Measurements from ENCODE around the gene HOXA7. TPM values are rescaled to one million over a fixed set of nuclear protein-coding genes. Genes with fewer than 3 reads are reported as not detected.

Gene HOXA7
- polyA plus RNA-seq, 1 donor: 2.3 TPM

GRCh38 chr7:27169658-27170425 is 13.4 kb upstream of the HOXA7 start:
- Histone ChIP-seq H3K4me1 (ENCODE audit: control insufficient read depth, insufficient read depth, low read length) (peaks cover 3% of the 10 kb centered on the region), H3K36me3 (ENCODE audit: control insufficient read depth, insufficient read depth, low read length) (no peaks in the 10 kb centered on the region), H3K4me3 (ENCODE audit: low read length) (peak overlapping the region; percentile 43), H3K9me3 (ENCODE audit: control insufficient read depth, low read depth, low read length) (peaks cover 49% of the 10 kb centered on the region), H3K27me3 (ENCODE audit: control insufficient read depth, insufficient read depth, low read length) (peaks cover 94% of the 10 kb centered on the region), H3K27ac (ENCODE audit: low read length) (peak overlapping the region; percentile 38)
- no peak for DNase-seq
- WGBS (ENCODE audit: insufficient coverage, low lambda C conversion rate): no CpG with 5 or more reads among the region's 46 CpGs

- Histone ChIP-seq H3K27me3 (ENCODE audit: control insufficient read depth, insufficient read depth, low read length) (peaks cover 95% of the 10 kb centered on the region), H3K4me1 (ENCODE audit: control insufficient read depth, insufficient read depth, low read length) (peaks cover 3% of the 10 kb centered on the region), H3K9me3 (ENCODE audit: control insufficient read depth, low read depth, low read length) (peaks cover 52% of the 10 kb centered on the region), H3K27ac (ENCODE audit: low read length) (peak overlapping the region; percentile 49), H3K36me3 (ENCODE audit: control insufficient read depth, insufficient read depth, low read length) (no peaks in the 10 kb centered on the region), H3K4me3 (ENCODE audit: low read length) (peak overlapping the region; percentile 43)
- 42% methylated on average over 3 of the region's 25 CpGs for WGBS (ENCODE audit: insufficient coverage, low lambda C conversion rate)
- no peak for DNase-seq
Observed at GRCh38 chr7:27168265-27168947, 11.9 kb upstream of the HOXA7 start.

GRCh38 chr7:27167916-27168264 is 11.4 kb upstream of the HOXA7 start:
- Histone ChIP-seq H3K27ac (ENCODE audit: low read length) (peak overlapping the region; percentile 49), H3K27me3 (ENCODE audit: control insufficient read depth, insufficient read depth, low read length) (peaks cover 95% of the 10 kb centered on the region), H3K4me3 (ENCODE audit: low read length) (peak overlapping the region; percentile 43), H3K9me3 (ENCODE audit: control insufficient read depth, low read depth, low read length) (peaks cover 48% of the 10 kb centered on the region), H3K4me1 (ENCODE audit: control insufficient read depth, insufficient read depth, low read length) (peaks cover under 1% of the 10 kb centered on the region), H3K36me3 (ENCODE audit: control insufficient read depth, insufficient read depth, low read length) (no peaks in the 10 kb centered on the region)
- no CpG with 5 or more reads among the region's 4 CpGs for WGBS (ENCODE audit: insufficient coverage, low lambda C conversion rate)
- no peak for DNase-seq

- H3K27ac ChIP-seq (ENCODE audit: low read length): peak overlapping the region; percentile 14
- H3K4me3 ChIP-seq (ENCODE audit: low read length): peak overlapping the region; percentile 43
- WGBS (ENCODE audit: insufficient coverage, low lambda C conversion rate): no CpG with 5 or more reads among the region's 50 CpGs
- peaks cover 46% of the 10 kb centered on the region for H3K9me3 ChIP-seq (ENCODE audit: control insufficient read depth, low read depth, low read length)
- no peak for DNase-seq
- no peaks in the 10 kb centered on the region for H3K36me3 ChIP-seq (ENCODE audit: control insufficient read depth, insufficient read depth, low read length)
- peaks cover 93% of the 10 kb centered on the region for H3K27me3 ChIP-seq (ENCODE audit: control insufficient read depth, insufficient read depth, low read length)
- no peaks in the 10 kb centered on the region for H3K4me1 ChIP-seq (ENCODE audit: control insufficient read depth, insufficient read depth, low read length)
Observed at GRCh38 chr7:27166531-27167505, 10.3 kb upstream of the HOXA7 start.

- peak overlapping the region; percentile 43 for H3K4me3 ChIP-seq (ENCODE audit: low read length)
- peaks cover 91% of the 10 kb centered on the region for H3K27me3 ChIP-seq (ENCODE audit: control insufficient read depth, insufficient read depth, low read length)
- peaks cover 3% of the 10 kb centered on the region for H3K4me1 ChIP-seq (ENCODE audit: control insufficient read depth, insufficient read depth, low read length)
- H3K9me3 ChIP-seq (ENCODE audit: control insufficient read depth, low read depth, low read length): peaks cover 46% of the 10 kb centered on the region
- no CpG with 5 or more reads among the region's 46 CpGs for WGBS (ENCODE audit: insufficient coverage, low lambda C conversion rate)
- peak overlapping the region; percentile 14 for H3K27ac ChIP-seq (ENCODE audit: low read length)
- no peak for DNase-seq
- H3K36me3 ChIP-seq (ENCODE audit: control insufficient read depth, insufficient read depth, low read length): no peaks in the 10 kb centered on the region
Observed at GRCh38 chr7:27165996-27166530, 9.6 kb upstream of the HOXA7 start.

GRCh38 chr7:27165089-27165995 is 8.9 kb upstream of the HOXA7 start, which contains the start of gene HOXA9:
Gene HOXA9 (minus strand): TSS chr7:27165537. CDS start chr7:27165457, 80 bp downstream.
- H3K27ac ChIP-seq (ENCODE audit: low read length): peak within 1 kb of the TSS; percentile 14
- DNase-seq: no peak
- H3K4me1 ChIP-seq (ENCODE audit: control insufficient read depth, insufficient read depth, low read length): peaks cover 5% of the 10 kb centered on the region
- peak within 1 kb of the TSS; percentile 43 for H3K4me3 ChIP-seq (ENCODE audit: low read length)
- 12% methylated on average over 4 of the region's 82 CpGs for WGBS (ENCODE audit: insufficient coverage, low lambda C conversion rate)
- H3K36me3 ChIP-seq (ENCODE audit: control insufficient read depth, insufficient read depth, low read length): no peaks in the 10 kb centered on the region
- H3K9me3 ChIP-seq (ENCODE audit: control insufficient read depth, low read depth, low read length): peaks cover 49% of the 10 kb centered on the region
- H3K27me3 ChIP-seq (ENCODE audit: control insufficient read depth, insufficient read depth, low read length): peaks cover 96% of the 10 kb centered on the region

GRCh38 chr7:27164367-27165088 is 8.1 kb upstream of the HOXA7 start:
- Histone ChIP-seq H3K27me3 (ENCODE audit: control insufficient read depth, insufficient read depth, low read length) (peaks cover 96% of the 10 kb centered on the region), H3K27ac (ENCODE audit: low read length) (peak overlapping the region; percentile 8)
- no peak for DNase-seq

GRCh38 chr7:27164045-27164366 is 7.5 kb upstream of the HOXA7 start:
- Histone ChIP-seq H3K9me3 (ENCODE audit: control insufficient read depth, low read depth, low read length) (peaks cover 42% of the 10 kb centered on the region), H3K4me1 (ENCODE audit: control insufficient read depth, insufficient read depth, low read length) (peaks cover 9% of the 10 kb centered on the region), H3K27ac (ENCODE audit: low read length) (no peak overlapping the region), H3K4me3 (ENCODE audit: low read length) (peak overlapping the region; percentile 43), H3K36me3 (ENCODE audit: control insufficient read depth, insufficient read depth, low read length) (no peaks in the 10 kb centered on the region), H3K27me3 (ENCODE audit: control insufficient read depth, insufficient read depth, low read length) (peaks cover 96% of the 10 kb centered on the region)
- 18% methylated on average over 2 of the region's 12 CpGs for WGBS (ENCODE audit: insufficient coverage, low lambda C conversion rate)
- DNase-seq: no peak

More at GRCh38 chr7:27164367-27165088, 8.1 kb upstream of the HOXA7 start:
- no CpG with 5 or more reads among the region's 47 CpGs for WGBS (ENCODE audit: insufficient coverage, low lambda C conversion rate)
- H3K4me3 ChIP-seq (ENCODE audit: low read length): peak overlapping the region; percentile 43
- H3K4me1 ChIP-seq (ENCODE audit: control insufficient read depth, insufficient read depth, low read length): peaks cover 9% of the 10 kb centered on the region
- peaks cover 46% of the 10 kb centered on the region for H3K9me3 ChIP-seq (ENCODE audit: control insufficient read depth, low read depth, low read length)
- no peaks in the 10 kb centered on the region for H3K36me3 ChIP-seq (ENCODE audit: control insufficient read depth, insufficient read depth, low read length)
